ENCODE results near the gene NINL.
A peak's percentile ranks its signal among the peaks of the same experiment; 100 is the strongest.

The NINL gene

DNA sequence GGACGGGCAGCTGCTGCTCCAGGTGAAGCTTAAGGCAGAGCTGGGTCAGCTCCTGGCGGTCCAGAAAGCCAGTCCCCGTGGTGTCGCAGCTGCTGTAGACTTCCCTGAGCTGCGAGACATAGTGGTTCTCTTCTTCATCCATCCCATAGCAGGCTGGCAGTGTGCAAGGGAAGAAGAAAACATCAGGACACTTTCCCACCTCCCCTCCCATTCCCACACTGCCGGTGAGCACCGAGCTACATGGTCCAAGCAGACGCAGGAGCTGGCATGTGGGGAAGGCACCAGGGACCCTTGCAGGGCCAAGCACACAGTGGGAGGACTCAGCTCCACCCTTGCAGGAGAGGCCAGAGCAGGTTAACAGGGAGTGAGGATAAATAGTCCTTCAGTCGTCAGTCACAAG lies 58.9 kb downstream of the NINL start:
- Histone ChIP-seq H3K9ac (ENCODE audit: low read length) (no peak overlapping the region), H3K4me1 (ENCODE audit: control insufficient read depth, insufficient read depth, low read length) (peaks cover 12% of the 10 kb centered on the region), H3K9me3 (ENCODE audit: control insufficient read depth, low read length) (no peaks in the 10 kb centered on the region), H3K4me3 (ENCODE audit: low read length) (peak overlapping the region; percentile 53), H3K36me3 (ENCODE audit: control insufficient read depth, insufficient read depth, low read length, severe bottlenecking) (no peaks in the 10 kb centered on the region), H3K27me3 (replicated peaks; ENCODE audit: control insufficient read depth, insufficient read depth, low read length) (no peaks in the 10 kb centered on the region)
- DNase-seq (ENCODE audit: low read depth) = no peak

DNA sequence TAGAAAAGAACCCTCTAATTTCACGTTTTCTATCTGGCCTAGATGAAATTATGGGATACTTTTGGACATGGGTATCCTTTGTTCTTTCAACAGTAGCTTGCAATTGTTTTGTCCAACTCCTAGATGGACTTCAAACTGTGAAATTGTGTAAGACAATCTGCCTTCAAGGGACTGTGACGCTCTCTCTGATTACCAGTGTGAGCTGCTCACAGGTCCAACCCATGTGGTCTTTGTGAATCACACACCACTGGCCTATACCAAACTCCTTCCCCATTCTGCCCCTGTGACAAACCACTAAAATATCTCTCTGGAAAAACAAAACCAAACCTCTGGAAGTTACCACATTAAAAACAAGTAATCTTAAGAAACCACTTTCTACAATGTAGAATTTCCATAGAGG lies 59.5 kb downstream of the NINL start:
- Histone ChIP-seq H3K9ac (ENCODE audit: low read length) (no peak overlapping the region), H3K9me3 (ENCODE audit: control insufficient read depth, low read length) (no peaks in the 10 kb centered on the region), H3K4me3 (ENCODE audit: low read length) (peak overlapping the region; percentile 53), H3K27me3 (replicated peaks; ENCODE audit: control insufficient read depth, insufficient read depth, low read length) (no peaks in the 10 kb centered on the region), H3K4me1 (ENCODE audit: control insufficient read depth, insufficient read depth, low read length) (peaks cover 12% of the 10 kb centered on the region), H3K36me3 (ENCODE audit: control insufficient read depth, insufficient read depth, low read length, severe bottlenecking) (no peaks in the 10 kb centered on the region)
- peak; percentile 94 for DNase-seq (ENCODE audit: low read depth)

DNA sequence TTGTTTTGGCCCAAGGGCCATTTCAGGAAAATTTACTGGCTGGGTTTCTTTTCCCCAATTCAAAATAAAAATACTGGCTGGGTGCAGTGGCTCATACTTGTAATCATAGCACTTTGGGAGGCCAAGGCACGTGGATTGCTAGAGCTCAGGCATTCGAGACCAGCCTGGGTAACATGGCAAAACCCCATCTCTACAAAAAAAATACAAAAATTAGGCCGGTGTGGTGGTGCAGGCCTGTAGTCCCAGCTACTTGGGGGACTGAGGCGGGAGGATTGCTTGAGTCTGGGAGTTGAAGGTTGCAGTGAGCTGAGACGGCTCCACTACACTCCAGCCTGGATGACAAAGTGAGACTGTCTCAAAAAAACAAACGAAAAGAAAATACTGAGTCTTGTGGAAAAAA lies 60.0 kb downstream of the NINL start:
- no peak overlapping the region for H3K4me3 ChIP-seq (ENCODE audit: low read length)
- H3K4me1 ChIP-seq (ENCODE audit: control insufficient read depth, insufficient read depth, low read length) = peaks cover 12% of the 10 kb centered on the region
- H3K27me3 ChIP-seq (replicated peaks; ENCODE audit: control insufficient read depth, insufficient read depth, low read length) = no peaks in the 10 kb centered on the region
- no peak for DNase-seq (ENCODE audit: low read depth)
- no peaks in the 10 kb centered on the region for H3K9me3 ChIP-seq (ENCODE audit: control insufficient read depth, low read length)
- no peak overlapping the region for H3K9ac ChIP-seq (ENCODE audit: low read length)
- H3K36me3 ChIP-seq (ENCODE audit: control insufficient read depth, insufficient read depth, low read length, severe bottlenecking) = no peaks in the 10 kb centered on the region

DNA sequence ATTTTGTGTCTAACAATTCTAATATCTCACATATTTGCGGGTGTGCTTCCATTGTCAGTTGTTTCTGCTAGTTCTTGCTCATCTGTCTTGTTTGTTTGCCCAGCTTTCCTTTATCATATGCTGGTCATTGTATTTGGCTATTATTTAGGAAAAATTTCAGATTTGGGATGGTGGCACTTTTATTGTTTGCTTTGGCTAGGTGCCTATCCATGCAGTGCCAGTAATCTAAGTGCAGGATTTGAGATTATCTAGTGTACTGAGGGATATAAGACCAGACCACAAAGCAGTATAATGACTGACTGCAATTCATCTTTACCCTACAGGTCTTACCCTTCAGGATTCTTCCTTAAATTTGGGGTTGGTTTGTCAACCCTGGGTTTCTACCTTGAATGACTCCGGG lies 63.9 kb downstream of the NINL start:
- Histone ChIP-seq H3K4me3 (ENCODE audit: low read length) (no peak overlapping the region), H3K27me3 (replicated peaks; ENCODE audit: control insufficient read depth, insufficient read depth, low read length) (no peaks in the 10 kb centered on the region), H3K9ac (ENCODE audit: low read length) (no peak overlapping the region), H3K4me1 (ENCODE audit: control insufficient read depth, insufficient read depth, low read length) (peaks cover 9% of the 10 kb centered on the region), H3K9me3 (ENCODE audit: control insufficient read depth, low read length) (no peaks in the 10 kb centered on the region), H3K36me3 (ENCODE audit: control insufficient read depth, insufficient read depth, low read length, severe bottlenecking) (no peaks in the 10 kb centered on the region)
- no peak for DNase-seq (ENCODE audit: low read depth)

DNA sequence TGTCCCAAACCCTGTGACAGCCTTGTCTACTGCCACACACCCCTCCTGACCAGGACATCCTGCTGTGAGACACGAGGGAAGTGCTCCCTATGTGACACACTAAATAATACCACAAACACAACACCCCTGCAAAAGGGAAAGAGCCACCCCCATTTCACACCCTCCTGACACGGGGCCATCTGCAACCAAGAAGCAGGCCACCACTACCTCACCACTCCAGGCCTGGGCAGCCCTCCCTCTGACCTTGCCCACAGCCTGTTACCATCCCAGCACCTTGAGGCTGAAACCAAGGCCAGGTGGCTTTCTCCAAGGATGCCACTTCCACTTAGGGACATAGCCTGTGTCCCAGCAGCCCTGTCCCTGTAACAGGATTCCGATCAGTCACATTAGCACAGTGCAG lies 68.2 kb downstream of the NINL start:
- peaks cover 23% of the 10 kb centered on the region for H3K36me3 ChIP-seq (ENCODE audit: control insufficient read depth, insufficient read depth, low read length, severe bottlenecking)
- H3K9me3 ChIP-seq (ENCODE audit: control insufficient read depth, low read length) = peaks cover 19% of the 10 kb centered on the region
- no peak overlapping the region for H3K4me3 ChIP-seq (ENCODE audit: low read length)

DNA sequence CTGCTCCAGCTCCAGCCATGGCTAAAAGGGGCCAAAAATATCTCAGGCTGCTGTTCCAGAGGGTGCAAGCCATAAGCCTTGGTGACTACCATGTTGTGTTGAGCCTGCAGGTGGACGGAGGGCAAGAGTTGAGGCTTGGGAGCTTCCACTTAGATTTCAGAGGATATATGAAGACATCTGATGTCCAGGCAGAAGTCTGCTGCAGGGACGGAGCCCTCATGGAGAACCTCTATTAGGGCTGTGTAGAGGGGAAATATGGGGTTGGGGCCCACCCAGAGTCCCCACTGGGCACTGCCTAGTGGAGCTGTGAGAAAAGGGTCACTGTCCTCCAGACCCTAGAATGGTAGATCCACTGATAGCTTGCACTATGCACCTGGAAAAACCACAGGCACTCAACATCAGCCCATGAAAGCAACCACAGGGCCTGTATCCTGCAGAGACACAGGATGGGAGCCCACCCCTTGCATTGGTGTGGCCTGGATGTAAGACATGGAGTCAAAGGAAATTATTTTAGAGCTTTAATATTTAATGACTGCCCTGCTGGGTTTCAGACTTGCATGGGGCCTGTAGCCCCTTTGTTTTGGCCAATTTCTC lies 70.5 kb downstream of the NINL start:
- Histone ChIP-seq H3K9ac (ENCODE audit: low read length) (no peak overlapping the region), H3K27me3 (replicated peaks; ENCODE audit: control insufficient read depth, insufficient read depth, low read length) (no peaks in the 10 kb centered on the region), H3K36me3 (ENCODE audit: control insufficient read depth, insufficient read depth, low read length, severe bottlenecking) (peaks cover 31% of the 10 kb centered on the region), H3K4me3 (ENCODE audit: low read length) (no peak overlapping the region), H3K4me1 (ENCODE audit: control insufficient read depth, insufficient read depth, low read length) (no peaks in the 10 kb centered on the region), H3K9me3 (ENCODE audit: control insufficient read depth, low read length) (peaks cover 19% of the 10 kb centered on the region)
- no peak for DNase-seq (ENCODE audit: low read depth)

More for the DNA sequence above, 68.2 kb downstream of the NINL start:
- no peaks in the 10 kb centered on the region for H3K27me3 ChIP-seq (replicated peaks; ENCODE audit: control insufficient read depth, insufficient read depth, low read length)
- H3K4me1 ChIP-seq (ENCODE audit: control insufficient read depth, insufficient read depth, low read length) = no peaks in the 10 kb centered on the region
- no peak overlapping the region for H3K9ac ChIP-seq (ENCODE audit: low read length)
- no peak for DNase-seq (ENCODE audit: low read depth)

DNA sequence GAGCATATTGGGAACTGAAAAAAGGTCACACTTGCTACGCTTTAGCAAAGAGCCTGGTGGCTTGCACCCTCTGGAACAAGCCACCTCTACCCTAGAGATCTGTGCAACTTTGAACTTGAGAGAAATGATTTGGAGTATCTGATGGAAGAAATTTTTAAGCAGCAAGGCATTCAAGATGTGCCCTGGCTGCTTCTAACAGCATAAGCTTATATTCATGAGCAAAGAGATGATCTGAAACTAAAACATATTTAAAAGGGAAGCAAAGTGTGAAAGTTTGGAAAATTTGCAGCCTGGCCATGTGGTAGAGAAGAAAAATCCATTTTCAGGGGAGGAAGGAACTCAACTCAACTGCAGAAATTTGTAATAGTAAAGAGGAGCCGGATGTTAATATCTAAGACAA lies 71.1 kb downstream of the NINL start:
- DNase-seq (ENCODE audit: low read depth) = no peak
- no peak overlapping the region for H3K4me3 ChIP-seq (ENCODE audit: low read length)
- H3K9me3 ChIP-seq (ENCODE audit: control insufficient read depth, low read length) = peaks cover 19% of the 10 kb centered on the region
- H3K36me3 ChIP-seq (ENCODE audit: control insufficient read depth, insufficient read depth, low read length, severe bottlenecking) = peaks cover 37% of the 10 kb centered on the region
- no peak overlapping the region for H3K9ac ChIP-seq (ENCODE audit: low read length)
- H3K4me1 ChIP-seq (ENCODE audit: control insufficient read depth, insufficient read depth, low read length) = no peaks in the 10 kb centered on the region
- no peaks in the 10 kb centered on the region for H3K27me3 ChIP-seq (replicated peaks; ENCODE audit: control insufficient read depth, insufficient read depth, low read length)

DNA sequence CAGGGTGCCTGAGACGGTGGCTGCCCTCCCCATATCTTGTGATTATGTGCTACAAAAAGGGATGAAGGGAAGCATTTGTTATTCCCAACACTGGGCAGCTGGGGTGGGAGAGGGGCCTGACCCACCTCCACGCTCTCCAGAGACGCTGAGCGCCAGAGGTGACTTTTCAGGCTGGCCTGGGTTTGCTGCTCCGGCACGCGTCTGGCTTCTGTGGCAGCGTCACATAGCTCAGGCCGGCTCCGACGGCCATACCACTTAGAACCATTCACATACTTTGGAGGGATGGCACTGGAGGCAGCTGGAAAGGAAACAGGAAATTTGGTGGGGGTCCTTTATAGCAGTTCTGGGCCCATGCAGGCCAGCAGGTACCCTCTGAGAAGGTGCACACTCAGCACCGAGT lies 72.6 kb downstream of the NINL start:
- peaks cover 9% of the 10 kb centered on the region for H3K4me1 ChIP-seq (ENCODE audit: control insufficient read depth, insufficient read depth, low read length)
- H3K36me3 ChIP-seq (ENCODE audit: control insufficient read depth, insufficient read depth, low read length, severe bottlenecking) = peaks cover 39% of the 10 kb centered on the region
- peaks cover 19% of the 10 kb centered on the region for H3K9me3 ChIP-seq (ENCODE audit: control insufficient read depth, low read length)
- no peak overlapping the region for H3K4me3 ChIP-seq (ENCODE audit: low read length)
- no peak overlapping the region for H3K9ac ChIP-seq (ENCODE audit: low read length)
- DNase-seq (ENCODE audit: low read depth) = no peak
- no peaks in the 10 kb centered on the region for H3K27me3 ChIP-seq (replicated peaks; ENCODE audit: control insufficient read depth, insufficient read depth, low read length)

DNA sequence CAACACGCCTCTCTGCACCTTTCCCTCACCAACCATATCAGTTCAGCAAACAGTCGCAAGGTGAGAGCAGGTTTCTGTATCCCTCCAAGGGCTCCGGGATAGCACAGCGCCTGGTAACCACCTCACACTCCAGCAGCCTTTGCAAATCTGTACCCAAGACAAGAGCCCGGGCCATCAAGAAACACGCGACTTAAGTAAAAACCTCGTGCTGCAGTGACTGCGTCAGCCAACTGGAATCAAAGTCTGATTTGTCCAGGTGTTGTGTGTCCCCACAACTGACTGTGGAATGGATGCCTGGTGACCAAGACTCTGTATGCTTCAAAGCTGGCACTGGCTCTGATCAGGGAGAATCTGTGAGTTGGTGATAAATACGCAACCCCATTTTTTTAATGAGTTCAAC lies 74.1 kb downstream of the NINL start:
- H3K36me3 ChIP-seq (ENCODE audit: control insufficient read depth, insufficient read depth, low read length, severe bottlenecking) = peaks cover 44% of the 10 kb centered on the region
- H3K4me3 ChIP-seq (ENCODE audit: low read length) = no peak overlapping the region

DNA sequence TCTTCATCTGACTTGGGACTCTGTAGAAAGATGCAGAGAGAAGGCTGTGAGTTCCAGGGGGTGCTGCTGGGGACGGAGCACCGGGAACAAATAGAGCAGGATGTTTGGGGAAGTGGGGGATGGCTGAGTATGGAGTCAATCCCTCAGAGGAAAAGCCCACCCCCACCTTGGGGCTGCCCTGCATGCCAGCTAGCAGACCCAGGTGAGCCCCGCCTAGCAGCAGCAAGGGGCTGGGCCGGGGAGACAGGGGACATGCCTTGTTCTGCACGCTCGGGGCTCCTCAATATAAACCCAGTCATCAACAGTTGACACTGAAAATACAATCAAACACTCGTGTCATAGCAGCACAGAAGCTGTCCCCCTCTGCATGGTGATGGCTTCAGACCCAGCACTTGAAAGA lies 74.6 kb downstream of the NINL start:
- Histone ChIP-seq H3K27me3 (replicated peaks; ENCODE audit: control insufficient read depth, insufficient read depth, low read length) (no peaks in the 10 kb centered on the region), H3K36me3 (ENCODE audit: control insufficient read depth, insufficient read depth, low read length, severe bottlenecking) (peaks cover 45% of the 10 kb centered on the region), H3K9me3 (ENCODE audit: control insufficient read depth, low read length) (peaks cover 19% of the 10 kb centered on the region), H3K4me3 (ENCODE audit: low read length) (no peak overlapping the region), H3K9ac (ENCODE audit: low read length) (no peak overlapping the region), H3K4me1 (ENCODE audit: control insufficient read depth, insufficient read depth, low read length) (peaks cover 13% of the 10 kb centered on the region)
- no peak for DNase-seq (ENCODE audit: low read depth)

More for the DNA sequence above, 74.1 kb downstream of the NINL start:
- peaks cover 19% of the 10 kb centered on the region for H3K9me3 ChIP-seq (ENCODE audit: control insufficient read depth, low read length)
- H3K27me3 ChIP-seq (replicated peaks; ENCODE audit: control insufficient read depth, insufficient read depth, low read length) = no peaks in the 10 kb centered on the region
- H3K9ac ChIP-seq (ENCODE audit: low read length) = no peak overlapping the region
- peaks cover 13% of the 10 kb centered on the region for H3K4me1 ChIP-seq (ENCODE audit: control insufficient read depth, insufficient read depth, low read length)
- no peak for DNase-seq (ENCODE audit: low read depth)

DNA sequence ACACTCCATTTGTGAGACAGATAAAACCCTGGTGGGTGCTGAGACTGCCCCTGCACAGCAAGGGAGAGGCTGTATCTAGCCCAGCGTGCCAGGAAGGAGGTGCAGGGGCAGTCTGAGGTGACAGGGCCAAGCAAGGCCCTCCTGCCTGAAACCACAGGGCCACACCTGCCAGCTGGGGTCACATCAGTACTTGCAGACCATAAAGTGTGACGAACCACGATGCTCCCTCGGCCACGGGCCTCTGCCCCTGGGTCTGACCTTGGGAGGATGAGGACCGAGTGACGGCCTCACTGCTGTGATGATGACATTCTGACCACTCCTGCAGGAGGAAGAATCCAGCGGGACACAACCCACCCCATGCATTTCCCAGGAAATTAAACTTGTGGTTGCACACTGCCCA lies 75.1 kb downstream of the NINL start:
- Histone ChIP-seq H3K36me3 (ENCODE audit: control insufficient read depth, insufficient read depth, low read length, severe bottlenecking) (peaks cover 40% of the 10 kb centered on the region), H3K9ac (ENCODE audit: low read length) (no peak overlapping the region)

DNA sequence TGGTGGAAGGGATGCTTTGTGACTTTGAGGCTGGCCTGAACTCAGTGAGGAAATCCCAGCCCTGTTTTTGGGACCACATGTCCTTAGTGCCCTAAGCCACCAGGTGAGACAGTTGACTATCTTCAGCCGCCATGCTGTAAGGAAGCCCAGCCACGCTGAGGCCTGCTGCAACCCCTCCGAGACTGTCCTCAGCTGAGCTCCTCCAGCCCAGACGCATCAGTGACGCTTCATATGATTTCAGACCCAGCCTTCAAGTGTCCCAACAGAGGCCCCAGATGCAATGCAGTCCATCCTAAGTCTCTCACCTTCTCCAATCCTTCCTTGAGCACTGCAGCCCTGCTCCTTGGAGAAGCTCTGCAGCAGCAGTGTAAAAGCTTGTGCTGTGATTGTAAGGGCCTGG lies 76.2 kb downstream of the NINL start:
- Histone ChIP-seq H3K27me3 (replicated peaks; ENCODE audit: control insufficient read depth, insufficient read depth, low read length) (no peaks in the 10 kb centered on the region), H3K36me3 (ENCODE audit: control insufficient read depth, insufficient read depth, low read length, severe bottlenecking) (peaks cover 33% of the 10 kb centered on the region), H3K4me1 (ENCODE audit: control insufficient read depth, insufficient read depth, low read length) (peaks cover 13% of the 10 kb centered on the region), H3K4me3 (ENCODE audit: low read length) (no peak overlapping the region), H3K9ac (ENCODE audit: low read length) (no peak overlapping the region), H3K9me3 (ENCODE audit: control insufficient read depth, low read length) (peaks cover 4% of the 10 kb centered on the region)
- DNase-seq (ENCODE audit: low read depth) = no peak

More for the DNA sequence above, 75.1 kb downstream of the NINL start:
- Histone ChIP-seq H3K9me3 (ENCODE audit: control insufficient read depth, low read length) (peaks cover 16% of the 10 kb centered on the region), H3K27me3 (replicated peaks; ENCODE audit: control insufficient read depth, insufficient read depth, low read length) (no peaks in the 10 kb centered on the region), H3K4me1 (ENCODE audit: control insufficient read depth, insufficient read depth, low read length) (peaks cover 13% of the 10 kb centered on the region), H3K4me3 (ENCODE audit: low read length) (no peak overlapping the region)
- no peak for DNase-seq (ENCODE audit: low read depth)
